ENCODE data around the gene YY1. TPM values are rescaled to one million over a fixed set of nuclear protein-coding genes. Genes with fewer than 3 reads are reported as not detected.

Gene YY1
- total and polyA plus RNA-seq, 2 experiments from 2014 or later, result 38.2 to 43.3 TPM

DNA sequence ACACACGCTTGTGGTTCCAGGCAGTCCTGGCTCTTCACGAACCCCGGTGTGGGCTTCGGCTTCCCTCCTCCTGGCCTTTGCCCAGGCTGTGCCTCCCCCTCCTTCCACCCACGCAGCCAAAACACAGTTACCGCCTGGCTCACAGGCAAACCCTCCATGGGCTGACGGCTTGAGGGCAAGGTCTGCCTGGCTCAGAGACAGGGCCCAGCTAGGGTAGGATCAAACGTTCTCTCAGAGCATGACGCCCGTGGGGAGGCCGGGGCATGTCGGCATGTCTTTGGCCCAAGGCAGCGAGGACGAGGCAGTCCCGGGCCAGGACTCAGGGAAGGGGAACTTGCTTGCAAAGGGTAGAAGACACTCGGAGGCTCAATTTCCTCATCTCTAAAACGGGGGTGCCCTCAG, 86.3 kb downstream of the YY1 start:
- no peak for TF ChIP-seq EZH2 (IDR thresholded peaks at IDR 0.05; ENCODE audit: insufficient read depth, poor library complexity, severe bottlenecking)
- TF ChIP-seq EZH2phosphoT487 (IDR thresholded peaks at IDR 0.05; ENCODE audit: insufficient read depth, low read depth), result no peak
- H3K4me2 ChIP-seq (ENCODE audit: unreplicated experiment), result no peak overlapping the region
- WGBS, 2 experiments (ENCODE audit: low coverage in 1 of 2, low lambda C conversion rate in 2 of 2, missing lambda C conversion rate in 2 of 2), result 65 to 66% methylated on average over 15 to 17 of the region's 17 CpGs
- H3K4me1 ChIP-seq (ENCODE audit: insufficient read depth), result no peaks in the 10 kb centered on the region
- H3K36me3 ChIP-seq (ENCODE audit: low read depth), result no peaks in the 10 kb centered on the region
- no peaks in the 10 kb centered on the region for H3F3A ChIP-seq (ENCODE audit: insufficient read depth)
- in situ Hi-C loops (cut with MboI), result no loop called here
- H4K20me1 ChIP-seq (ENCODE audit: insufficient read depth), result no peaks in the 10 kb centered on the region
- no peaks in the 10 kb centered on the region for H3K27me3 ChIP-seq (replicated peaks; ENCODE audit: insufficient read depth)
- H3K9ac ChIP-seq, result no peak overlapping the region
- no peak overlapping the region for H2AFZ ChIP-seq
- DNase-seq, result no peak
- no peak overlapping the region for H3K4me3 ChIP-seq
- no peak overlapping the region for H3K27ac ChIP-seq
- H3K9me2 ChIP-seq (ENCODE audit: insufficient read depth), result no peaks in the 10 kb centered on the region
- no peaks in the 10 kb centered on the region for H3K79me2 ChIP-seq (ENCODE audit: insufficient read depth)
- no peaks in the 10 kb centered on the region for H3K9me3 ChIP-seq (ENCODE audit: low read depth)

DNA sequence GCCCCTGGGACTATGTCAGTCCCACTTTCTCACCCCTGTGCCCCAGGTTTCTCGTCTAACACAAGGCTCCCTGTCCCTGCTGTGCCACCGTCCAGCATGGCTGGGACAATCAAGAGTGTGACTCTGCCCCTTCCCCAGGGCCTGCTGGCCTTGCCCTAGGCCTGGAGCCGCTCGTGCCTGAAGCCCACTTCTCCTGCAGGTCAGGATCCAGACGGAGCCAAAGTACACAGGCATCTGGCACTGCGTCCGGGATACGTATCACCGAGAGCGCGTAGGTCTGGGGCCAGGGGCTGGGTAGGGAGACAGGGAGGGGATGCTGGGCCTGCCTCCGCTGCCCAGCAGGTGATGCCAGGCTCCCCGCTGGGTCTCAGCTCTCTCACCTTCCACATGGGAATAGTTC, 87.0 kb downstream of the YY1 start:
- H3K9me2 ChIP-seq (ENCODE audit: insufficient read depth), result no peaks in the 10 kb centered on the region
- H4K20me1 ChIP-seq (ENCODE audit: insufficient read depth), result no peaks in the 10 kb centered on the region
- H3K4me2 ChIP-seq (ENCODE audit: unreplicated experiment), result no peak overlapping the region
- H3K4me1 ChIP-seq (ENCODE audit: insufficient read depth), result no peaks in the 10 kb centered on the region
- no peaks in the 10 kb centered on the region for H3K79me2 ChIP-seq (ENCODE audit: insufficient read depth)
- no peak overlapping the region for H3K27ac ChIP-seq
- H3K9ac ChIP-seq, result no peak overlapping the region
- no peaks in the 10 kb centered on the region for H3K9me3 ChIP-seq (ENCODE audit: low read depth)
- in situ Hi-C loops (cut with MboI), result no loop called here
- H3F3A ChIP-seq (ENCODE audit: insufficient read depth), result no peaks in the 10 kb centered on the region
- no peak for DNase-seq
- no peaks in the 10 kb centered on the region for H3K27me3 ChIP-seq (replicated peaks; ENCODE audit: insufficient read depth)
- 74 to 77% methylated on average over 13 of the region's 13 CpGs for WGBS, 2 experiments (ENCODE audit: low coverage in 1 of 2, low lambda C conversion rate in 2 of 2, missing lambda C conversion rate in 2 of 2)
- no peak overlapping the region for H3K4me3 ChIP-seq
- H3K36me3 ChIP-seq (ENCODE audit: low read depth), result no peaks in the 10 kb centered on the region
- TF ChIP-seq EZH2 (IDR thresholded peaks at IDR 0.05; ENCODE audit: insufficient read depth, poor library complexity, severe bottlenecking) (no peak), EZH2phosphoT487 (IDR thresholded peaks at IDR 0.05; ENCODE audit: insufficient read depth, low read depth) (no peak)
- no peak overlapping the region for H2AFZ ChIP-seq

DNA sequence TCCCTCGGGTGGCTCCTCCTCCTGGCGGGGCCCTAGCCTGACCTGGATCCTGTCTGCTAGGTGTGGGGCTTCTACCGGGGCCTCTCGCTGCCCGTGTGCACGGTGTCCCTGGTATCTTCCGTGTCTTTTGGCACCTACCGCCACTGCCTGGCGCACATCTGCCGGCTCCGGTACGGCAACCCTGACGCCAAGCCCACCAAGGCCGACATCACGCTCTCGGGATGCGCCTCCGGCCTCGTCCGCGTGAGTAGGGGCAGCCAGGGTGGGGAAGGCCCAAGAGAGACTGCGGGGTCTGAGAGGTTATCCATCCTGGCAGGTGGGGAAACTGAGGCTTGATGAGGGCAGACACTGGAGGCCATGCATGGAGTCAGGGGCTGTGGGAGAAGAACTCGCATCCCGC, 88.2 kb downstream of the YY1 start:
- no peaks in the 10 kb centered on the region for H3K36me3 ChIP-seq (ENCODE audit: low read depth)
- no peak overlapping the region for H2AFZ ChIP-seq
- no peaks in the 10 kb centered on the region for H3K4me1 ChIP-seq (ENCODE audit: insufficient read depth)
- in situ Hi-C loops (cut with MboI), result no loop called here
- 89 to 92% methylated on average over 23 to 24 of the region's 24 CpGs for WGBS, 2 experiments (ENCODE audit: low coverage in 1 of 2, low lambda C conversion rate in 2 of 2, missing lambda C conversion rate in 2 of 2)
- H3K4me3 ChIP-seq, result no peak overlapping the region
- H3K27me3 ChIP-seq (replicated peaks; ENCODE audit: insufficient read depth), result no peaks in the 10 kb centered on the region
- no peak overlapping the region for H3K27ac ChIP-seq
- TF ChIP-seq EZH2 (IDR thresholded peaks at IDR 0.05; ENCODE audit: insufficient read depth, poor library complexity, severe bottlenecking) (no peak), EZH2phosphoT487 (IDR thresholded peaks at IDR 0.05; ENCODE audit: insufficient read depth, low read depth) (no peak)
- H4K20me1 ChIP-seq (ENCODE audit: insufficient read depth), result no peaks in the 10 kb centered on the region
- no peaks in the 10 kb centered on the region for H3K9me3 ChIP-seq (ENCODE audit: low read depth)
- no peaks in the 10 kb centered on the region for H3F3A ChIP-seq (ENCODE audit: insufficient read depth)
- no peak overlapping the region for H3K4me2 ChIP-seq (ENCODE audit: unreplicated experiment)
- H3K9ac ChIP-seq, result no peak overlapping the region
- H3K9me2 ChIP-seq (ENCODE audit: insufficient read depth), result no peaks in the 10 kb centered on the region
- no peaks in the 10 kb centered on the region for H3K79me2 ChIP-seq (ENCODE audit: insufficient read depth)
- DNase-seq, result no peak

DNA sequence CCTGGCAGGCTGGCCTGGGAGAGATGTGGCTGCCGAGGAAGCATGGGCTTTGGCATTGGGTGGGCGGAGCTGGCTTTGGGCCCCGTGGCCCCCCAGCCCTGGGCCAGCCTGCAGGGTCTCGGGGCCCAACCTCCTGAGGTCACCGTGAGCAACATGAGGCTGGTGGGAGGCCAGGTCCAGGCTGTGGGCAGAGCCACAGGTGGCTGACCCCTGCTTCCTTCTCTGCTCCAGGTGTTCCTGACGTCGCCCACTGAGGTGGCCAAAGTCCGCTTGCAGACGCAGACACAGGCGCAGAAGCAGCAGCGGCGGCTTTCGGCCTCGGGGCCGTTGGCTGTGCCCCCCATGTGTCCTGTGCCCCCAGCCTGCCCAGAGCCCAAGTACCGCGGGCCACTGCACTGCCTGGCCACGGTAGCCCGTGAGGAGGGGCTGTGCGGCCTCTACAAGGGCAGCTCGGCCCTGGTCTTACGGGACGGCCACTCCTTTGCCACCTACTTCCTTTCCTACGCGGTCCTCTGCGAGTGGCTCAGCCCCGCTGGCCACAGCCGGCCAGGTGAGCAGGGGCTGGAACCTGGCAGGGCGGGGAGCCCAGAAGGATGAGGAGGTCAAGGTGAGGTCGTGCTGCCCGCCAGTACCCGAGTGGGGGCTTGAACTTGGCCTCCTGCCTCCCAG, 89.7 kb downstream of the YY1 start:
- no peaks in the 10 kb centered on the region for H3K9me3 ChIP-seq (ENCODE audit: low read depth)
- H3K27ac ChIP-seq, result no peak overlapping the region
- 0 out of 2 replicates have a peak, but pooled peaks cover under 1% of the 10 kb centered on the region for H3K36me3 ChIP-seq (ENCODE audit: low read depth)
- no peak for TF ChIP-seq EZH2 (IDR thresholded peaks at IDR 0.05; ENCODE audit: insufficient read depth, poor library complexity, severe bottlenecking)
- no peak for TF ChIP-seq EZH2phosphoT487 (IDR thresholded peaks at IDR 0.05; ENCODE audit: insufficient read depth, low read depth)
- no peaks in the 10 kb centered on the region for H3K79me2 ChIP-seq (ENCODE audit: insufficient read depth)
- H3K9ac ChIP-seq, result no peak overlapping the region
- no peaks in the 10 kb centered on the region for H3K27me3 ChIP-seq (replicated peaks; ENCODE audit: insufficient read depth)
- H3K4me1 ChIP-seq (ENCODE audit: insufficient read depth), result no peaks in the 10 kb centered on the region
- H3K4me2 ChIP-seq (ENCODE audit: unreplicated experiment), result no peak overlapping the region
- H3F3A ChIP-seq (ENCODE audit: insufficient read depth), result no peaks in the 10 kb centered on the region
- in situ Hi-C loops (cut with MboI), result no loop called here
- H3K4me3 ChIP-seq, result no peak overlapping the region
- no peak overlapping the region for H2AFZ ChIP-seq
- WGBS, 2 experiments (ENCODE audit: low coverage in 1 of 2, low lambda C conversion rate in 2 of 2, missing lambda C conversion rate in 2 of 2), result 85 to 91% methylated on average over 25 to 31 of the region's 32 CpGs
- no peak for DNase-seq
- H4K20me1 ChIP-seq (ENCODE audit: insufficient read depth), result no peaks in the 10 kb centered on the region
- H3K9me2 ChIP-seq (ENCODE audit: insufficient read depth), result no peaks in the 10 kb centered on the region

Measured in GM23248 (cell line).